ENCODE results near the gene GID4. TPM values are rescaled to one million over a fixed set of nuclear protein-coding genes. Genes with fewer than 3 reads are reported as not detected.

Gene GID4
- total and polyA plus RNA-seq, 9 of the 15 experiments (the other 6 are each of a cell fraction or from before 2014, with no cell fraction given), result 1.2 to 6.4 (median 3.7) TPM

DNA sequence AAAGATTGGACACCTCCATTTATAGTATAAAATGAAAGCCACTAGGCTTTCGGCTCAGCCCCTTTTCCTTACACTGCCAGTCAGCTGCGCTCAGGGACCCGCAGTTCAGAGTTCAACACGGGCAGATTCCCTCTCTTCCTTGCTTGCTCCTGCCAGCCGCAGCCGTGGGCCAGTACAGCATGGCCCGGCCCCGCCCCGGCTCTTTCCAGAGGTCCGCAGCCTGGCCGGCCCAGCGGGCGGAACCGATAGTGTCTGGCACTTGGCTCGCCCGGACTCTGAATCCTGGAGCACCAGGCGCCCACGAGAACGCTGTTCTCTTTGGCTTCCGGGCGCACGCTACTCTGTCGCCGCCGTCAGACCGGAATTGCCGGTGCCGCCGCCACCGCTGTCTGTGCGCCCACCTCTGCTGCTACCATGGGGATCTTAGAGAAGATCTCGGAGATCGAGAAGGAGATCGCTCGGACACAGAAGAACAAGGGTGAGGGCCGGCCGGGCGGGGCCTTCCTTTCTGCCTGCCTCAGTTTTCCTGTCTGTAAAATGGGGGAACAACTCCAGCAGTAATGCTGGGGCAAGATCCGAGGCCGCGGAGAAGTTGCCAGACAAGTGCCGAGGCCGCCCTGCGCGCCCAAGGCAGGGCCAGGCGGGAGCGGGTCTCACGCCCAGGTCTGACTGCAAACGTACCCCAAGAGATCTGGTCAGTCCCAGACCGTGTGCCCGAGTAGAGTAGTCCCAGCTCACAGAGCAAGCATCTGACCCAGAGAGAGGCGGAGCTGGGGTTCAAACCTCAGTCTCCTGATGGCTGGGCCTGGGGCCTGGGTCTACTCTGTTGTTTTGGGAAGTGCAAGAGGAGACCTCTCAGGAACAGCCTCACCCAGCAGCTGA, 48.6 kb downstream of the GID4 start, which contains the start of gene DRG2 (continued):
- peak; percentile 44; the same call in 1 of the 2 replicates for TF ChIP-seq CREB1 (IDR thresholded peaks at IDR 0.05)
- TF ChIP-seq CREB1 (CRISPR knock-in tag; IDR thresholded peaks at IDR 0.05), result peak; percentile 75
- TF ChIP-seq TCF7L2 (IDR thresholded peaks at IDR 0.05; ENCODE audit: low read depth, low read length), result no peak
- 0 out of 2 replicates have a peak, but pooled peaks have one; percentile 68 for TF ChIP-seq PHF21A (IDR thresholded peaks at IDR 0.05; ENCODE audit: borderline replicate concordance, low read depth)
- TF ChIP-seq, protein P1, sequence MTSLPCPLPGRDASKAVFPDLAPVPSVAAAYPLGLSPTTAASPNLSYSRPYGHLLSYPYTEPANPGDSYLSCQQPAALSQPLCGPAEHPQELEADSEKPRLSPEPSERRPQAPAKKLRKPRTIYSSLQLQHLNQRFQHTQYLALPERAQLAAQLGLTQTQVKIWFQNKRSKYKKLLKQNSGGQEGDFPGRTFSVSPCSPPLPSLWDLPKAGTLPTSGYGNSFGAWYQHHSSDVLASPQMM (CRISPR knock-in tag; IDR thresholded peaks at IDR 0.05), result no peak
- peak; percentile 69 for TF ChIP-seq CCNT2 (IDR thresholded peaks at IDR 0.05; ENCODE audit: borderline replicate concordance, extremely low read depth, insufficient read length, low read depth, low read length)
- TF ChIP-seq, protein P2, sequence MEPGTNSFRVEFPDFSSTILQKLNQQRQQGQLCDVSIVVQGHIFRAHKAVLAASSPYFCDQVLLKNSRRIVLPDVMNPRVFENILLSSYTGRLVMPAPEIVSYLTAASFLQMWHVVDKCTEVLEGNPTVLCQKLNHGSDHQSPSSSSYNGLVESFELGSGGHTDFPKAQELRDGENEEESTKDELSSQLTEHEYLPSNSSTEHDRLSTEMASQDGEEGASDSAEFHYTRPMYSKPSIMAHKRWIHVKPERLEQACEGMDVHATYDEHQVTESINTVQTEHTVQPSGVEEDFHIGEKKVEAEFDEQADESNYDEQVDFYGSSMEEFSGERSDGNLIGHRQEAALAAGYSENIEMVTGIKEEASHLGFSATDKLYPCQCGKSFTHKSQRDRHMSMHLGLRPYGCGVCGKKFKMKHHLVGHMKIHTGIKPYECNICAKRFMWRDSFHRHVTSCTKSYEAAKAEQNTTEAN (CRISPR knock-in tag; IDR thresholded peaks at IDR 0.05), result no peak
- TF ChIP-seq ZNF174 (CRISPR knock-in tag; IDR thresholded peaks at IDR 0.05), result no peak
- peak; percentile 59 for TF ChIP-seq POLR2B (IDR thresholded peaks at IDR 0.05; ENCODE audit: low read depth, partially characterized antibody)
- peak in 2 of 3 experiments; percentile 74 to 79 for TF ChIP-seq YY1 (IDR thresholded peaks at IDR 0.05; ENCODE audit: borderline replicate concordance in 1 of 3, control insufficient read depth in 1 of 3, extremely low read depth in 1 of 3, insufficient read depth in 3 of 3, insufficient read length in 1 of 3, insufficient replicate concordance in 2 of 3, low read depth in 1 of 3, low read length in 2 of 3)
- TF ChIP-seq, protein P3, sequence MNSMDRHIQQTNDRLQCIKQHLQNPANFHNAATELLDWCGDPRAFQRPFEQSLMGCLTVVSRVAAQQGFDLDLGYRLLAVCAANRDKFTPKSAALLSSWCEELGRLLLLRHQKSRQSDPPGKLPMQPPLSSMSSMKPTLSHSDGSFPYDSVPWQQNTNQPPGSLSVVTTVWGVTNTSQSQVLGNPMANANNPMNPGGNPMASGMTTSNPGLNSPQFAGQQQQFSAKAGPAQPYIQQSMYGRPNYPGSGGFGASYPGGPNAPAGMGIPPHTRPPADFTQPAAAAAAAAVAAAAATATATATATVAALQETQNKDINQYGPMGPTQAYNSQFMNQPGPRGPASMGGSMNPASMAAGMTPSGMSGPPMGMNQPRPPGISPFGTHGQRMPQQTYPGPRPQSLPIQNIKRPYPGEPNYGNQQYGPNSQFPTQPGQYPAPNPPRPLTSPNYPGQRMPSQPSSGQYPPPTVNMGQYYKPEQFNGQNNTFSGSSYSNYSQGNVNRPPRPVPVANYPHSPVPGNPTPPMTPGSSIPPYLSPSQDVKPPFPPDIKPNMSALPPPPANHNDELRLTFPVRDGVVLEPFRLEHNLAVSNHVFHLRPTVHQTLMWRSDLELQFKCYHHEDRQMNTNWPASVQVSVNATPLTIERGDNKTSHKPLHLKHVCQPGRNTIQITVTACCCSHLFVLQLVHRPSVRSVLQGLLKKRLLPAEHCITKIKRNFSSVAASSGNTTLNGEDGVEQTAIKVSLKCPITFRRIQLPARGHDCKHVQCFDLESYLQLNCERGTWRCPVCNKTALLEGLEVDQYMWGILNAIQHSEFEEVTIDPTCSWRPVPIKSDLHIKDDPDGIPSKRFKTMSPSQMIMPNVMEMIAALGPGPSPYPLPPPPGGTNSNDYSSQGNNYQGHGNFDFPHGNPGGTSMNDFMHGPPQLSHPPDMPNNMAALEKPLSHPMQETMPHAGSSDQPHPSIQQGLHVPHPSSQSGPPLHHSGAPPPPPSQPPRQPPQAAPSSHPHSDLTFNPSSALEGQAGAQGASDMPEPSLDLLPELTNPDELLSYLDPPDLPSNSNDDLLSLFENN (IDR thresholded peaks at IDR 0.05; ENCODE audit: low read depth in 2 of 2, low read length in 2 of 2), result peak in 1 of 2 experiments; percentile 48; a peak in 1 of 4 replicates
- peak; percentile 88 for TF ChIP-seq HNRNPLL (IDR thresholded peaks at IDR 0.05; ENCODE audit: low read depth, low read length, poor library complexity, severe bottlenecking)
- TF ChIP-seq CREM (IDR thresholded peaks at IDR 0.05; ENCODE audit: low read depth), result peak; percentile 80
